ENCODE data around the gene SPDEF. TPM values are rescaled to one million over a fixed set of nuclear protein-coding genes. Genes with fewer than 3 reads are reported as not detected.
A peak's percentile ranks its signal among the peaks of the same experiment; 100 is the strongest.

Gene SPDEF
- total RNA-seq, 1 experiment from 2014 or later: not detected

DNA sequence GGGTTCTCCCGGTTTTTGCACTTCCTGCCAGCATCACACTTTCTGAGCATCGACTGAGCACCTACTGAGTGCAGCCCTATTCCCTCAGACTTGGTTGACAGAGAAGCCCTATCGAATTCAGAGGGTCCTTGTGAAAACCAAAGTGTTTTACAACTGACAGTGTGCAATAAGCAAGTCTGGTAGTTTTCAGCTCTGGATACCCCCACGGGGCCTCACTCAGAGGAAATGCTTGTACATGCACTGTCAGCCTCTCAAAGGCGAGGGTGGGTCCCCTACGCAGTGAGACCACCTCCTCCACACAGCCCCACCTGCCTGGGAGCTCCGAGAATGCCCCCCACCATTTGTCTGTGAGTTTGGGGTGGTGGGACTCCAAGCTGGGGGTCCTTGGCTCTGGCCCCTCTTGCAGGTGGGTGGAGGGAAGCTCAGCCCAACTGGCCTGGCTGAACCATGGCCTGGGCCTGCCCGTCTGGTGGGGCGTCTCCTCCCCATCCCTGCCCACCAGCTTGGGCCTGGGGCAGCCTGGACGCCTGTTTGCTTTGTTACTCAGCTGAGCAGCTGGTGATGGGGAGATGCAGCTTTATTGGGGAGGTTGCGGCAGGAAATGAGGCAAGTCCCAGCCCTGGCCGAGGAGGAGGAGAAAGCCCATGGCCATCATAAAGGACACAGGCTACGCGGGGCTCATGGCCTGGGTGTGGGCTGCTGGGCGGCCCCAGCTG, 1.7 kb downstream of the SPDEF start:
- in situ Hi-C loops (cut with HindIII; ENCODE audit: low pct_unique_long_range_greater_than_20kb, low sequenced_read_pairs): no loop called here
- no peak for DNase-seq (ENCODE audit: low read depth, low spot score)

DNA sequence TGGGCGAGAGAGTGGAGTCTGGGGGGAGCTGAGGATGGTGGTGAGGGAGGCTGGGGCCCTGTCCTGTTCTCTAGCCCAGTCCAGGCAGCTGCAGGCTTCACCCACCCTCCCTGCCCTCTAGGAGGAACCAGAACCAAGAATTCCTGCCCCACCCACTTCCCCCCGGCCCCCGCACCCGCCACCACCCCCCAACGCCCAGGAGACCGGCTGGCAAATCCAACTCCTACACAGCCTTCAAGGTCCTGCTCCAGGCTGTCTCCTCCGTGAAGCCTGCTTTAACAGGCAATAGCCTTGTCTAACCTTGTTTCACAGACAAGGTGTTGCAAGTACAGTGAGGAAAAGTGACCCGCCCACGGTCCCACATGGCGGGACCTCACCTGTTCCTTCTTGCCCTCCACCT, 2.4 kb downstream of the SPDEF start:
- no peak for DNase-seq (ENCODE audit: low read depth, low spot score)
- in situ Hi-C loops (cut with HindIII; ENCODE audit: low pct_unique_long_range_greater_than_20kb, low sequenced_read_pairs): no loop called here

DNA sequence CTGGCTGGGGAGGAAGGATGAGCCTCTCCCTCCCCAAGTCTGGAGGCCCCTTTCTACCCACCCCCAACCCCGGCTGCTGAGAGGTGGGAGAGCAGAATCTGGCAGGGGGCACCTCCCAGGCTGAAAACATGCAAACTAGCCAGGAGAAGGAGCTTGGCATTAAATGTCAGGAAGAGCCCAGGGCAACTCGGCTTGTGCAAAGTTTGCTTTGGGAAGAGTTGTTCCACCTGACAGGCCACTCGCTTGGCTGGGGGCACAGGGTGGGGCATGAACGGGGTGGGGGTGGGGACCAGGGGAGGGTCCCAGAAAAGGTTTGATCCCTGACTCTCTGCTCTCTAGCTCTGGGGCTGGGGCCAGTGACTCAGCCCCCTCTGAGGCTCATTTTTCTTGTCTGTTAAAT, 3.0 kb downstream of the SPDEF start:
- in situ Hi-C loops (cut with HindIII; ENCODE audit: low pct_unique_long_range_greater_than_20kb, low sequenced_read_pairs): no loop called here
- no peak for DNase-seq (ENCODE audit: low read depth, low spot score)

GRCh38 chr6:34552620-34553019, 3.5 kb downstream of the SPDEF start:
- no peak for DNase-seq (ENCODE audit: low read depth, low spot score)
- in situ Hi-C loops (cut with HindIII; ENCODE audit: low pct_unique_long_range_greater_than_20kb, low sequenced_read_pairs): no loop called here

GRCh38 chr6:34551720-34552119, 4.4 kb downstream of the SPDEF start:
- DNase-seq (ENCODE audit: low read depth, low spot score): no peak
- in situ Hi-C loops (cut with HindIII; ENCODE audit: low pct_unique_long_range_greater_than_20kb, low sequenced_read_pairs): no loop called here

DNA sequence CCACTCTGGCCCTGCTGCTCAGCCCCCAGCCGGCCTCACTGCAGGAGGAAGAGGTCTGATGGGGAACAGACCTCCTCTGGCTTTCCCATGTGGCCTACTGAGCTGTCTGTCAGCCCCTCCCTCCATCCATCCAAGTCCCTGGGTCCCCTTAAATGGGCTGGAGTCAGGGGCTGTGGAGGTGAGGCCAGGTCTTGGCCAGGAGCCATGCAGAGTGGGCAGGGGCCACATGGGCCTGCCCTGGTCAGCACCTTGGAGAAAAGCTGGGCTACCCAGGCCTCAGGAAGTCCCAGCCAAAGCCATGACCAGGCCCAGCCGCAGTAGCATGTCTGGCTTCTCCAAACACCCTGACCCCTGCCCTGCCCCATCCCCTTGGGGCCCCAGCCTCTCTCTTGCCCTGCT, 6.3 kb downstream of the SPDEF start:
- no peak for DNase-seq (ENCODE audit: low read depth, low spot score)
- in situ Hi-C loops (cut with HindIII; ENCODE audit: low pct_unique_long_range_greater_than_20kb, low sequenced_read_pairs): no loop called here

GRCh38 chr6:34549026-34549803, 6.9 kb downstream of the SPDEF start:
- in situ Hi-C loops (cut with HindIII; ENCODE audit: low pct_unique_long_range_greater_than_20kb, low sequenced_read_pairs): no loop called here
- DNase-seq (ENCODE audit: low read depth, low spot score): no peak

GRCh38 chr6:34547701-34548644, 8.2 kb downstream of the SPDEF start:
- in situ Hi-C loops (cut with HindIII; ENCODE audit: low pct_unique_long_range_greater_than_20kb, low sequenced_read_pairs): no loop called here
- DNase-seq (ENCODE audit: low read depth, low spot score): no peak

- DNase-seq (ENCODE audit: low read depth, low spot score): no peak
- in situ Hi-C loops (cut with HindIII; ENCODE audit: low pct_unique_long_range_greater_than_20kb, low sequenced_read_pairs): no loop called here
Observed at GRCh38 chr6:34546551-34547321, 9.4 kb downstream of the SPDEF start.

- in situ Hi-C loops (cut with HindIII; ENCODE audit: low pct_unique_long_range_greater_than_20kb, low sequenced_read_pairs): no loop called here
- peak; percentile 14 for DNase-seq (ENCODE audit: low read depth, low spot score)
Observed at GRCh38 chr6:34544776-34545471, 11.2 kb downstream of the SPDEF start.

GRCh38 chr6:34544052-34544604, 12.0 kb downstream of the SPDEF start:
- DNase-seq (ENCODE audit: low read depth, low spot score): no peak
- in situ Hi-C loops (cut with HindIII; ENCODE audit: low pct_unique_long_range_greater_than_20kb, low sequenced_read_pairs): no loop called here

DNA sequence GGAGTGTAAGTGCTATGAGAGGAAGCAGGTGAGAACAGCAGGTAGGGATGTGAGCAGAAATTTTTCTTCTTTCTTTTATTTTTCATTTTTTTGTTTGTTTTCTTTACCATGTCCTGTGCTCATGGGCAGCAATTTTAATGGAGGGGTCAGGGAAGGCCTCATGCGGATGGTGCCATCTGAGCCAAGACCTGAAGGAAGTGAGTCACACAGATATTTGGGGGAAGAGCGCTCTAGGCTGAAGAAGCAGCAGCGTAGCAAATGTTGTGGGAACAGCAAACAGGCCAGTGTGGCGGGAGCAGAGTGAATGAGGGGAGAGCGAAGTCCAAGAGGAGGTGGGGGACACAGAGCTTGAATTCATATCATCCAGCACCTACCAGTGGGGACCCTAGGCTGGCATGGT, 12.7 kb downstream of the SPDEF start:
- DNase-seq (ENCODE audit: low read depth, low spot score): no peak
- in situ Hi-C loops (cut with HindIII; ENCODE audit: low pct_unique_long_range_greater_than_20kb, low sequenced_read_pairs): no loop called here

DNA sequence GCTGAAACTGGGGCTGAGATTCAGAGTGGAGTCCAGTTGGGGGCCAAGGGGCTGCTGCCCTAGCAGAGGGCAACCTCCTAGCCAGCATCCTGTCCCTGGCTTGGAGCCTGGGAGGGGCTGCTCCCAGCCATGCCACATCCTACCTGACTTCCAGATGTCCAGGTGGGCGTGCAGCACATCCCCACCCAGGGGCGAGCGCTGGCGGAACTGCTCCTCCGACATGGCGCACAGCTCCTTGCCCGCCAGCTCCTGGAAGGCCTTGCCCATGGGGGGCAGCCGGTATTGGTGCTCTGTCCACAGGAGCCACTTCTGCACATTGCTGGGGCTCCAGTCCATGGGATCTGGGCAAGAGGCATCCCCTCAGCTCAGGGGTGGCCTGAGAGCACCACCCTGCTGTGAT, 15.3 kb downstream of the SPDEF start:
- in situ Hi-C loops (cut with HindIII; ENCODE audit: low pct_unique_long_range_greater_than_20kb, low sequenced_read_pairs): no loop called here
- DNase-seq (ENCODE audit: low read depth, low spot score): no peak

DNA sequence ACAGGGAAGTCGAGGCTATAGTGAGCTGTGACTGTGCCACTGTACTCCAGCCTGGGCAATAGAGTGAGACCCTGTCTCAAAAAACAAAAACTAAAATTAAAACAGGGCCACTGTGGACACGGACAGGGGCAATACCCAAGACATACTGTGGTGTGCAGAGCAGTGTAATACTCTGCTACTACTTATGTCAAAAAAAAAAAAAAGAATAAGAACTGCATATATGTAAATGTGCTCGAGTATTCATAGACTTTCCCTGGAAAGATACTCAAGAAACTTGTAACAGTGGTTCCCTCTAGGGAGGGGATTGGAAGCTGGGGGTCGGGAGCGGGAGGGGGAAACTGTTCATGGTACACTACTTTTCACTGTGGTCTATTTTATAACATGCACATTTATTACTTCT, 15.9 kb downstream of the SPDEF start:
- no peak for DNase-seq (ENCODE audit: low read depth, low spot score)
- in situ Hi-C loops (cut with HindIII; ENCODE audit: low pct_unique_long_range_greater_than_20kb, low sequenced_read_pairs): no loop called here

DNA sequence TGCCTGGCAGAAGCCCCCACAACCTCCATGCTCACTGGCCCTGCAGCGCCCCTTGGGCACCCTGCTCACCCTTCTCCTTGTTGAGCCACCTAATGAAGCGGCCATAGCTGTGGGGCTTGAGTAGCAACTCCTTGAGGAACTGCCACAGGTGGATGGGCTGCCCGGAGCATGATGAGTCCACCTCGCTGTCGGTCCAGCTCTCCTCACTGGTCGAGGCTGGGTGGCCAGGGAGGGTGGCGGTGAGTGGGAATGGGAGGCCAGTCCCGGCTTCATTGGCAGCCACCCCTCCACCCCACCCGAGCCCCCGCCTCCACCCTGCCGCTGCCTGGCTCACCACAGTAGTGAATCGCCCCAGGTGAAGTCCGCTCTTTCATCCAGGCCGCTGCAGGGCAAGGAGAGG, 16.9 kb downstream of the SPDEF start:
- no peak for DNase-seq (ENCODE audit: low read depth, low spot score)
- in situ Hi-C loops (cut with HindIII; ENCODE audit: low pct_unique_long_range_greater_than_20kb, low sequenced_read_pairs): no loop called here

DNA sequence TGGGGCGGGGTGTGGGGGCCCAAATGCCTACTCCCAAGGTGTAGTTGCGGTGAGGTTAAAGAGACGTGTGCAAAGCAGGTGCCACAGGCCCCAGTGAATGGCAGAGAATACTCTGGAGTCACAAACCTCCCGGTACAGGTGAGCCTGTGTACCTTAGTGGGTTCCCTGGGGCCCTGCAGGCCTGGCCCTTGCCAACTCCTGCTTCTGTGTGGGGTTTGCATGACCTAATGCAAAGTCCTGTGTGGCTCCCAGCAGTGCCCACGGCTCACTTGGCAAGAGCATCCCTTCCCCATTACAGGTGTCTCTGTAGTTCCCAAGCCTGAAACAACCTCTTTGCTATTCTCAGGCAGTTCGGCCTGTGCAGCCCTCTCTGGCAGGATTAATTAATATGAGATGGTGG, 17.5 kb downstream of the SPDEF start:
- in situ Hi-C loops (cut with HindIII; ENCODE audit: low pct_unique_long_range_greater_than_20kb, low sequenced_read_pairs): no loop called here
- DNase-seq (ENCODE audit: low read depth, low spot score): no peak

All from SK-MEL-5 (cell line).